Measurements from ENCODE around the gene PNPLA7. TPM values are rescaled to one million over a fixed set of nuclear protein-coding genes. Genes with fewer than 3 reads are reported as not detected.

Gene PNPLA7
- total RNA-seq, 1 experiment from 2014 or later = 1.8 TPM

DNA sequence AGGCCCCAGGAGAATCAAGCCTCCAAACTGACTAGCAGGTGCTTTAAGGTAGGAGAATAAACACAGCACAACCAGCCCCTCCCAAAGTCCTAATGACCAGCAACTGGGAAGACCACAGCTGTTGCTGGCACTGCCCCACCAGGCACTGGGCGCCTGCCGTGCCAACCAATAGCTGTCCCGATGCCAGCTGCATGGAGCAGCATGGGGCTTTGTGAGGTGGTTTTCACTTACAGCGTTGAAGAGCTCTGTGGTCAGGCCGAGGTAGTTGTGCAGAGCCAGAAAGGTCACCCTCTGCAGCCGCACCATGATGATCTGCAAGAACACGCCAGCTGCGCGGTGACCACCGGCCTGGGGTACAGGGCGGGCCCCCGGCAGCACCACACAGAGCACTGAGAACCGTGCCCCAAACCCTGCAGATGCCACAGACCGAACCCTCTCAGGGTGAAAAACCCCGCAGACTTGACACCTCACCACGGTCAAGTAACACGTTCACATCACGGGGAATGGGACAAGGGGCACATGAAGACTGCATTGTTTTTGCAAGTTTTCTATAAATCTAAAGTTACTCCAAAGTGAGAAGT lies 28.7 kb downstream of the PNPLA7 start:
- ChIA-PET CTCF (no interaction called here), POLR2A (no interaction called here)
- ATAC-seq = no peak

More for the DNA sequence above, 28.7 kb downstream of the PNPLA7 start:
- Histone ChIP-seq H4K20me1 (ENCODE audit: insufficient read depth) (no peaks in the 10 kb centered on the region), H3K4me2 (ENCODE audit: low read length) (no peak overlapping the region), H3K27me3 (ENCODE audit: insufficient read depth, low read length) (no peaks in the 10 kb centered on the region), H3K79me2 (ENCODE audit: insufficient read depth, low read length) (no peaks in the 10 kb centered on the region), H3K36me3 (ENCODE audit: control insufficient read depth in 1 of 2, insufficient read depth in 2 of 2, low read length in 2 of 2) (no peaks in the 10 kb centered on the region), H3K9me2 (ENCODE audit: insufficient read depth) (no peaks in the 10 kb centered on the region), H3K9ac (ENCODE audit: low read length) (no peak overlapping the region), H3K4me1 (ENCODE audit: control insufficient read depth in 1 of 2, insufficient read depth in 2 of 2, low read length in 2 of 2) (peaks cover 0 to 4% of the 10 kb centered on the region in 2 experiments; a peak in 1 of 4 replicates), H3K4me3 (replicated peaks in 1 of 2; ENCODE audit: low read depth in 1 of 2, low read length in 2 of 2) (no peak overlapping the region), H2AFZ (ENCODE audit: low read depth, low read length, poor library complexity, severe bottlenecking) (no peak overlapping the region), H3K9me3 (ENCODE audit: control insufficient read depth in 1 of 2, insufficient read depth in 1 of 2, low read depth in 1 of 2, low read length in 2 of 2) (no peaks in the 10 kb centered on the region), H3K27ac (ENCODE audit: low read depth, low read length) (no peak overlapping the region)
- RAD21 ChIA-PET (ENCODE audit: low non-redundant PET in 1 of 2, low total read pairs in 2 of 2, uncharacterized antibody in 2 of 2, unreplicated experiment in 2 of 2) = no interaction called here
- intact Hi-C loops (cut with micrococcal nuclease) = loop anchor here (10.0 kb wide), 1 partner anchor 237 kb away; no protein-coding TSS in a partner anchor
- no peak for DNase-seq (ENCODE audit: low read depth, low spot score)
- no TSS peak for BruUV-seq (replicated peaks)
- TF ChIP-seq CBX3 (IDR thresholded peaks at IDR 0.05; ENCODE audit: low read depth) (no peak), YY1 (IDR thresholded peaks at IDR 0.05; ENCODE audit: extremely low read depth, insufficient replicate concordance, low read depth, low read length) (no peak), SRF (IDR thresholded peaks at IDR 0.05; ENCODE audit: low read depth) (no peak), EGR1 (IDR thresholded peaks at IDR 0.05; ENCODE audit: low read depth) (no peak), SP1 (IDR thresholded peaks at IDR 0.05; ENCODE audit: low read depth) (no peak), EZH2phosphoT487 (IDR thresholded peaks at IDR 0.05; ENCODE audit: borderline replicate concordance) (no peak), ZNF274 (IDR thresholded peaks at IDR 0.05; ENCODE audit: low read depth, low read length) (no peak), CEBPB (IDR thresholded peaks at IDR 0.05; ENCODE audit: low read depth) (no peak), SIN3A (IDR thresholded peaks at IDR 0.05; ENCODE audit: low read depth) (no peak), ELF1 (IDR thresholded peaks at IDR 0.05; ENCODE audit: borderline replicate concordance, low read depth) (no peak), POLR2A (IDR thresholded peaks at IDR 0.05; ENCODE audit: borderline replicate concordance, extremely low read depth, insufficient read depth, insufficient read length) (no peak), EZH2 (IDR thresholded peaks at IDR 0.05) (no peak), TCF7L2 (IDR thresholded peaks at IDR 0.05; ENCODE audit: borderline replicate concordance, extremely low read depth, insufficient read depth, insufficient read length) (no peak)
- TF ChIP-seq, protein P1, sequence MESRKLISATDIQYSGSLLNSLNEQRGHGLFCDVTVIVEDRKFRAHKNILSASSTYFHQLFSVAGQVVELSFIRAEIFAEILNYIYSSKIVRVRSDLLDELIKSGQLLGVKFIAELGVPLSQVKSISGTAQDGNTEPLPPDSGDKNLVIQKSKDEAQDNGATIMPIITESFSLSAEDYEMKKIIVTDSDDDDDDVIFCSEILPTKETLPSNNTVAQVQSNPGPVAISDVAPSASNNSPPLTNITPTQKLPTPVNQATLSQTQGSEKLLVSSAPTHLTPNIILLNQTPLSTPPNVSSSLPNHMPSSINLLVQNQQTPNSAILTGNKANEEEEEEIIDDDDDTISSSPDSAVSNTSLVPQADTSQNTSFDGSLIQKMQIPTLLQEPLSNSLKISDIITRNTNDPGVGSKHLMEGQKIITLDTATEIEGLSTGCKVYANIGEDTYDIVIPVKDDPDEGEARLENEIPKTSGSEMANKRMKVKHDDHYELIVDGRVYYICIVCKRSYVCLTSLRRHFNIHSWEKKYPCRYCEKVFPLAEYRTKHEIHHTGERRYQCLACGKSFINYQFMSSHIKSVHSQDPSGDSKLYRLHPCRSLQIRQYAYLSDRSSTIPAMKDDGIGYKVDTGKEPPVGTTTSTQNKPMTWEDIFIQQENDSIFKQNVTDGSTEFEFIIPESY (IDR thresholded peaks at IDR 0.05; ENCODE audit: extremely low read depth, insufficient replicate concordance, low read length) = no peak
- TF ChIP-seq, protein P2, sequence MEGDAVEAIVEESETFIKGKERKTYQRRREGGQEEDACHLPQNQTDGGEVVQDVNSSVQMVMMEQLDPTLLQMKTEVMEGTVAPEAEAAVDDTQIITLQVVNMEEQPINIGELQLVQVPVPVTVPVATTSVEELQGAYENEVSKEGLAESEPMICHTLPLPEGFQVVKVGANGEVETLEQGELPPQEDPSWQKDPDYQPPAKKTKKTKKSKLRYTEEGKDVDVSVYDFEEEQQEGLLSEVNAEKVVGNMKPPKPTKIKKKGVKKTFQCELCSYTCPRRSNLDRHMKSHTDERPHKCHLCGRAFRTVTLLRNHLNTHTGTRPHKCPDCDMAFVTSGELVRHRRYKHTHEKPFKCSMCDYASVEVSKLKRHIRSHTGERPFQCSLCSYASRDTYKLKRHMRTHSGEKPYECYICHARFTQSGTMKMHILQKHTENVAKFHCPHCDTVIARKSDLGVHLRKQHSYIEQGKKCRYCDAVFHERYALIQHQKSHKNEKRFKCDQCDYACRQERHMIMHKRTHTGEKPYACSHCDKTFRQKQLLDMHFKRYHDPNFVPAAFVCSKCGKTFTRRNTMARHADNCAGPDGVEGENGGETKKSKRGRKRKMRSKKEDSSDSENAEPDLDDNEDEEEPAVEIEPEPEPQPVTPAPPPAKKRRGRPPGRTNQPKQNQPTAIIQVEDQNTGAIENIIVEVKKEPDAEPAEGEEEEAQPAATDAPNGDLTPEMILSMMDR (IDR thresholded peaks at IDR 0.05 in 2 of 3, conservative IDR thresholded peaks at IDR 0.05 in 1 of 3; ENCODE audit: borderline replicate concordance in 1 of 3, insufficient read depth in 1 of 3, low read depth in 2 of 3, low read length in 2 of 3) = no peak
- TF ChIP-seq, protein P3, sequence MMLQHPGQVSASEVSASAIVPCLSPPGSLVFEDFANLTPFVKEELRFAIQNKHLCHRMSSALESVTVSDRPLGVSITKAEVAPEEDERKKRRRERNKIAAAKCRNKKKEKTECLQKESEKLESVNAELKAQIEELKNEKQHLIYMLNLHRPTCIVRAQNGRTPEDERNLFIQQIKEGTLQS (IDR thresholded peaks at IDR 0.05) = no peak
- TF ChIP-seq, protein P4, sequence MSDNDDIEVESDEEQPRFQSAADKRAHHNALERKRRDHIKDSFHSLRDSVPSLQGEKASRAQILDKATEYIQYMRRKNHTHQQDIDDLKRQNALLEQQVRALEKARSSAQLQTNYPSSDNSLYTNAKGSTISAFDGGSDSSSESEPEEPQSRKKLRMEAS (IDR thresholded peaks at IDR 0.05) = no peak
- TF ChIP-seq, protein P5, sequence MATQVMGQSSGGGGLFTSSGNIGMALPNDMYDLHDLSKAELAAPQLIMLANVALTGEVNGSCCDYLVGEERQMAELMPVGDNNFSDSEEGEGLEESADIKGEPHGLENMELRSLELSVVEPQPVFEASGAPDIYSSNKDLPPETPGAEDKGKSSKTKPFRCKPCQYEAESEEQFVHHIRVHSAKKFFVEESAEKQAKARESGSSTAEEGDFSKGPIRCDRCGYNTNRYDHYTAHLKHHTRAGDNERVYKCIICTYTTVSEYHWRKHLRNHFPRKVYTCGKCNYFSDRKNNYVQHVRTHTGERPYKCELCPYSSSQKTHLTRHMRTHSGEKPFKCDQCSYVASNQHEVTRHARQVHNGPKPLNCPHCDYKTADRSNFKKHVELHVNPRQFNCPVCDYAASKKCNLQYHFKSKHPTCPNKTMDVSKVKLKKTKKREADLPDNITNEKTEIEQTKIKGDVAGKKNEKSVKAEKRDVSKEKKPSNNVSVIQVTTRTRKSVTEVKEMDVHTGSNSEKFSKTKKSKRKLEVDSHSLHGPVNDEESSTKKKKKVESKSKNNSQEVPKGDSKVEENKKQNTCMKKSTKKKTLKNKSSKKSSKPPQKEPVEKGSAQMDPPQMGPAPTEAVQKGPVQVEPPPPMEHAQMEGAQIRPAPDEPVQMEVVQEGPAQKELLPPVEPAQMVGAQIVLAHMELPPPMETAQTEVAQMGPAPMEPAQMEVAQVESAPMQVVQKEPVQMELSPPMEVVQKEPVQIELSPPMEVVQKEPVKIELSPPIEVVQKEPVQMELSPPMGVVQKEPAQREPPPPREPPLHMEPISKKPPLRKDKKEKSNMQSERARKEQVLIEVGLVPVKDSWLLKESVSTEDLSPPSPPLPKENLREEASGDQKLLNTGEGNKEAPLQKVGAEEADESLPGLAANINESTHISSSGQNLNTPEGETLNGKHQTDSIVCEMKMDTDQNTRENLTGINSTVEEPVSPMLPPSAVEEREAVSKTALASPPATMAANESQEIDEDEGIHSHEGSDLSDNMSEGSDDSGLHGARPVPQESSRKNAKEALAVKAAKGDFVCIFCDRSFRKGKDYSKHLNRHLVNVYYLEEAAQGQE (IDR thresholded peaks at IDR 0.05; ENCODE audit: low read depth) = no peak
